HG02642 (cell line): ENCODE measurements around the gene CALN1.
"Not testable (repeated sequence)": the region's sequence is repeated elsewhere in the genome, so short reads cannot be mapped to it uniquely, and the experiment has no call there.

Experiments used
- ATAC-seq: cut with Tn5 transposase; IDR thresholded peaks from one replicate; pipeline ENCODE4 v1.9.1; 2021; ENCODE audit warnings: mild to moderate bottlenecking; ENCODE audit not compliant: unreplicated experiment, poor library complexity

The CALN1 gene

DNA sequence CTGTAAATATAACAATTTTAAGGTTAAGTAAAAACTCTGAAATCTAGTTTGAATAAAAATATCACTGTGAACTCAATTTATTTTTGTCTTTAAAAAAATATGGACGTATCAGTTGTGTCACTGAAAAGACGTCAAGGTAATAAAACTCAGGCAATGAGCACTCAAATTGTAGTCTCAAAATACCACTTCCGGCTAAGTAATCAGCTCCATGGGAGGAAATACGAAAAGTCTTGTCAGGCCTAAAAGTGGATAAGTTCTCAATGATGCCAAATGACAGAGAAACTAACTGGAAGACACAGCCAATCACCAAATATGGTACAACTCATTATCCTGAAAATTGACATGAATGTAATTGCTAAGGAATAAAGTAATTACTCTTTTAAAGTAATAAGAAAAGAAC, 719 bp downstream of the CALN1 start:
- ATAC-seq: no peak

DNA sequence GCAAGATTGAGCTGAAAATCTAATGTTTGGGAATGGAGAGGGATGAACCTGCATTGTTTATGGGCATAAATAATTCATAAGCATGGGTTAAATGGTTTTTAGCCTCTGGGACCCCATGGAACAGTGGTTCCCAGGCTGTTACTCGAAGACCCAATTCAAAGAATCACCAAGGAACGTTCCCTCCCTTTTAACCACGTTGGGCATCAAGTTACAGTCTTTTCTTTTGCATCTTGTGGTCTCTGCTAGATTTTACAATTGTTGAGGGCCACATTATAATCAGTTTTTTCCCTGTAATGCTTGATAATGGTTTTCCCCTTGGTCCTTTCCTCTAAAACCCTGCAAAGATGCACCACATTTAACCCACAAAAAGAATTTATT, 2.5 kb downstream of the CALN1 start:
- no peak for ATAC-seq

DNA sequence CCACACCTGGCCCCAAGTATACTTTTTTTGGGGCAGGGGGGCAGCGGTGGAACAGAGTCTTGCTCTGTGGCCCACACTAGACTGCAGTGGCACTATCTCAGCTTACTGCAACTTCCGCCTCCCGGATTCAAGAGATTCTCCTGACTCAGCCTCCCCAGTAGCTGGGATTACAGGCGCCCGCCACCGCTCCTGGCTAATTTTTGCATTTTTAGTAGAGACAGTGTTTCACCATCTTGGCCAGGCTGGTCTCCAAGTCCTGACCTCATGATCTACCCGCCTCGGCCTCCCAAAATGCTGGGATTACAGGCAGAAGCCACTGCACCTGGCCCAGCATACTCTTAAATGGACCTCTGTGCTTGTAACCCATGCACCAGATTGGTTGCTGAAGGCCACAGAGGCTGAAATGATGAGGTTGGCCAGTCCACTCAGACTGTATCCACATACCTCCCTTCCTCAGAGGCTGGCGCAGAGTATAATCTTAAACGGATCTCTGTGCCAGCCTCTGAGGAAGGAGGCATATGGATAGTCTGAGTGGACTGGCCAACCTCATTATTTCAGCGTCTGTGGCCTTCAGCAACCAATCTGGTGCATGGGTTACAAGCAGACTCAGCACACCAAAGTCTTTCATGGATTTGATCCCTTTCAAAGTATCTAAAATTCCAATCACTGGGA, 3.0 kb downstream of the CALN1 start:
- ATAC-seq: no peak

DNA sequence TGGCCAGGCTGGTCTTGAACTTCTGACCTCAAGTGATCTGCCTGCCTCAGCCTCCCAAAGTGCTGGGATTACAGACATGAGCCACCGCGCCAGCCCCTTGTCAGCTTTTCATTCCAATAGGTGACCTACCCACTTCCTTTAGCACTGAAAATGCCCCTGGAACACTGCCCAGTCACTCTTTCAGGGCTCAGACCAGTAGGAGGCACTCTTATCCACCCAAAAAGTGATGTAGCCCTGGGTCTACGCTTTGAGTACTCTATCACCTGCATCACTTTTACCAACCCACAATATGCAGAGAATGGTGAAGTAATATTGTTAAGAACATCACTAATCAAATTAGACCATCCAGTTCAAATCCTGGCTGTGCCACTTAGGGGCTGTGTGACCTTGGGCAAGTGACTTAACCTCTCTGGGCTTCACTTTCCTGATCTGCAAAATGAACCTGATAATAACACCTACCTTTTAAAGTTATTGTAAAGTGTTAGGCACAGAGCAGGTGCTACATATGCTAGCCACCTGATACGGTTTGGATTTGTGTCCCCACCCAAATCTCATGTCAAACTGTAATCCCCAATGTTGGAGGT, 5.2 kb downstream of the CALN1 start:
- no peak for ATAC-seq

DNA sequence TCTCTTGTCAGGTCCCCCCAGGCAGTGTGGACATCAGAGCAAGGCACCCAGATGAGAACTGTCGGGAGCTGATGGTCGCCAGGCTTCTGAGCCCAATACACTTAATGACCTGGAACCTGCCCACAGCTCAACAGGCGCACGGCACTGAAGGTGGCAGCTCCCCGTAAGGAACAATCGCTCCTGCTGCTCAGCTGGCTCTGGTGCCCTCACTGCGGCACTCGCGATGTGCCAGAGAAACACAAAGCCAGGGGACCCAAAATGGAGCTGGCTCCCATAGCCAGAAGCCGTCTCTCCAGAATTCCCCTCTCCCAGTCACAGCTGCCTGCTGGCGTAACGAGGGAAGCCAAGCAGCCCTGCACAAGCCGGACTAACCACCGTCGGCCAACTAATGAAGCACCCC, 6.3 kb downstream of the CALN1 start:
- no peak for ATAC-seq

DNA sequence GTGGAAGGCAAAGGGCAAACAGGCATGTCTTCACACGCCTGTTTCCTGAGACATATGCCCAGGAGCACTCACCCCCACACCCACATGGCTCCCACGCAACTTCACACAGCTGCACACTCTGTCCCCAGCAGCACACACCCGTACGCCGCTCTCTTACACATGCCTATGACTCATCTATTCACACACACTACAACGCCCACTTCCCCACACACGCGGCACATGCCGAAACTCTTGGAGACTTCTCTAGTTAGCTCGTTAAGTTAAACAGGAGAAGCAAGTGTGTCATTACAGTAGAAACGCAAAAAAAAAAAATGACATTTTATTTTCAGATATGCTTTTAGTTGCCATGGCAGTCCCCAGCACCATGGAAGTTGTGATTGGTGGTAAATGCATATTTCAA, 6.7 kb downstream of the CALN1 start:
- no peak for ATAC-seq

DNA sequence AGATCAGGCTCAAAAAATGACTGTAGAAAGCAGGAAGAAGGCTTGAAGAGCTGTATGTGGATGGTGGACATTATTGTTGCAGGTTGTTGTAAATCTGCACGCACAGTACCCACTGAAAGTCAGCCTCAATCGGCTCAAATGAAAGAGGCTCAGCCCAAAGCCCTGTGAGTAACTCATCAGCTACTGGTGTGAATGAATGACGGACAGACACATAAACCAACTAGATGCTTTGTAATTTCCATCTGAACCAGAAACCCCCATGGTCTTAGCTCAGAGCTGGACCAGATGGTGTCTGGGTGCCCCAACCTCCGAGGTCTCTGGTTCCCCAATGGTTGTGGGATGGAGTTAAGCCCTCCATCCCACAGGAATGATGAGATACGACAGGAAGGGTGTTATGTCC, 7.4 kb downstream of the CALN1 start:
- ATAC-seq: no peak

DNA sequence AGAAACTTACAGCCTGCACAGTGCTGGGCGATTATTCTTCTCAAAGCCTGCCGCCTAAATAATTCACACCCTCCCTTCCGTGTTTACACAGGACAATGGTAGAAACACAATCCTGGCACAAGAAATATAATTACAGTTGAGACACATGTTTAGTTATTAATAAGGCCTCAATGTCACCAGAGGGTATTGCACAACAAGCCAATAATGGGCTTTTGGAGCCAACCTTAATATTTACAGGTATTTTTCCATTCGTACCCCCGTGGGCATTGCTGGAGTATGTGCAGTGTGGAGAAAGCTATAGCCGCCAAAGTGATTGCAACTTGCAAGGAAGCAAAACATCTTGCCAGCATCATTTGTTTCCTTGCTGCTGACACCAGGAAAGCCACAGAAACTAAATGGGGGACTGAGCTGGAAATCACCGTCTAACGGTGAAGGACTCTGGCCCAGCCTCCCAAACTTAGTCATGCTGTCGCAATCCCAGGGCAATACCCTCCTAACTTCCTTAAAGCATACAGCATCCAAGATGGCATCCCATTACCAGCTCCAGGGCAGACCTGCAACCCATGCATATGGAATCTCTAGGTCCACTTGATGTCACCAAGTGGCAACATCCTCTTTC, 8.6 kb downstream of the CALN1 start:
- no peak for ATAC-seq

DNA sequence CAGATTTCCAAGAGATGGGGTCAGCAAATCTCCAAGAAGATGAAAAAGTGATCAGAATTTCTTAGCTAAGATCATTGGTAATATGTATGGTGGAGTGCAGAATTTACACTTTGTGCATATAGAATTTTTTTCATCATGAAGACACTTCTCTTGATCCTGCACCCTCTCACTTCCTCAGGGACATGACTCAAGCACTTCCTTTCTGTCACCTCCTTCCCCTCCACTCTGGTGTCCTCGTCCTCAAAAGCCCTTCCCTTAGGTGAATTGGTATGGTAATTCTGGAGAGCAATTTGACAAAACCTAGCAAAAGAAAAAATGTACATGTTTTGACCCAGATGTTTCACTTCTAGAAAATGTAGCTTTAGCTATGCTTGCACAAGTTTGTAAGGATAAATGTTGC, 18.1 kb downstream of the CALN1 start:
- no peak for ATAC-seq

DNA sequence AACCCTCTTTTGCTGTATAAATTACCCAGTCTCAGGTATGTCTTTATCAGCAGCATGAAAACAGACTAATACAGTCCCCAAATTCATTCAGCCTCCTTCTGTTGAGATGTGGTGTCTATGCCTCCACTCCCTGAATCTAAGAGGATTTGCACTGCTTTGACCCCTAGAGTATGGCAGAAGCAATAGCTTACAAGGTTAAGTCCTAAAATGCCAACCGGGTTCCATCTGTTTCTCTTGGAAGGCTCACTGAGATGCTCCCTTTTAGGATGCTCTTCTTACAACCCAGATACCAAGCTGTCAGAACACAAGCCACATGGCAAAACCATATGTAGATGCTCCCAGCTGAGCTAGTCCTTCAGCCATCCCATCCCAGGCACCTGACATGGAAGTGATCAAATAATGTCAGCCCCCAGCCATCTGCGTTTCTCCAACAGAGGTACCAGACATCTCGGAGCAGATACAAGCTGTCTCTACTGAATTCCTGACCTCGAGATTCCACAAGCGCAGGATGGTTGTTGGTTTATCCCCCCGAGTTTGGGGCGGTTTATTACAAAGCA, 20.2 kb downstream of the CALN1 start:
- ATAC-seq: no peak

DNA sequence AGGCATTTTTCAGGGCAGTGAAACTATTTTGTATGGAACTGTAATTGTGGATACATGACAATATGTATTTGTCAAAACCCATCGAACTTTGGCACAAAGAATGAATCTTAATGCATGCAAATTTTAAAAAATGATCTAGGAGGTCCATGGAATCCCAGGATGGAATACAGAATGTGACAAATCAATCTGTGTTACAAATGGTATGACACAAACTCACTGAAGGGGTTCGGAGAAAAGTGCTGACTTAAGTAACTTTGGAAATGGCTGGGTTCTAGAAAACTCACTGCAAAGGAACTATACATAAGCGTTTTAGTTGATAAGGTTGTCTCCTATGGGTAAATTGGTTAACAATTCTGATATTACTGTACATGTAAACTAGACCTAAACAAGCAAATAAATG, 26.0 kb downstream of the CALN1 start:
- ATAC-seq: no peak

DNA sequence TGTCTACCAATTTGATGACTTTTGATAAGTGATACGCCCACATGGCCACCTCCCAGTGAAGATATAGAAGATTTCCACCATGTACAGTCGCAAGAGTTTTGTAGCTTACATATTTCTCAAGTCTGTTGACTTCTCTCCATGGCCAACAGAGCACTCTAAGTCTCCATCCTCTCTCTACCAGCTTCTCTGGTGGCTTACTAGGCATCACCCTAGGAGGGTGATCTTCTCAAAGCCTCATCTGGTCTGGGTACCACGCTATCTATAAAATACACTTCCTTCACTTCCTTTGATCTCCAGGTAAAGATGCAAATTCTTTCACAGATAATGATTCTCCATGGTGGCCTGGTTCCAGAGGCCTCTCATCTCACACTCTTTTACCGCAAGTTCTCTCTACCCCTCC, 49.9 kb downstream of the CALN1 start:
- ATAC-seq: no peak

DNA sequence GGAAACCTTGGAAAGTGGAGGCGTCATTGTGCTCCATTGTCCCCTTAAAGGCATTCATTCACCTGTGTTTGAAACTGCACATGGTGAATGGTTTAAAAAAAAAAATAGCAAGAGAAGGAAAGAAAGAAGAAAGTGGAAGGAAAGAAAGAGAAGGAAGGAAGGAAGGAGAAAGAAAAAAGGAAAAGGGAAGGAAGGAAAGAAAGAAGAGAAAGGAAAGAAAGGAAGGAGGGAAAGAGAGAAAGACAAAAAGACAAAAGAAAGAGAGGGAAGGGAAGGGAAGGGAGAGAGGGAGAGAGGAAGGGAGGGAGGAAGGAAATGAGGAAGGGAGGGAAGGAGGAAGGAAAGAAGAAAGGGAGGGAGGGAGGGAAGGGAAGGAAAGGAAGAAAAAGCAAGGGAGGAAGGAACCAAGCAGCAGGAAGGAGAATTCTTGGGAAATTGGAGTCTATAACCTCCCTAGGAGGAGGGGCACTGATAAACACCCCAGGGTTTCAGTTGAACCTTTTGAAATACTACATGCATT, 66.9 kb downstream of the CALN1 start:
- ATAC-seq: no peak

DNA sequence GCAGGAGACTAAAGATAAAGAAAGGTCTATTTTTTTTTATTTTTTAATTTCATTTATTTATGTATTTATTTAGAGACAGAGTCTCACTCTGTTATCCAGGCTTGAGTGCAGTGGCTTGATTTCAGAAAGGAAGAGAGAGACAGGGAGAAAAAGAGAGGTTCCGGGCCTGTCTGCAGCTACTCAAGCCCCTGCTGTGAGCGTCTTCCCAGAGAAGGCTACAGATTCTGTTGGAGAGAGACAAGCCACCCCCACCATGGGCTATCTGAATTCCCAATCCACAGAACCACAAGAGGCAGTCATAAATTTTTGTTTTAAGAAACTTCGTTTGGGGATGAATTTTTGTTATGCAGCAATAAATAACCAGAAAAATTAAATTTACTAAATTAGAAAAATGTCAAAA, 68.1 kb downstream of the CALN1 start:
- ATAC-seq: no peak

DNA sequence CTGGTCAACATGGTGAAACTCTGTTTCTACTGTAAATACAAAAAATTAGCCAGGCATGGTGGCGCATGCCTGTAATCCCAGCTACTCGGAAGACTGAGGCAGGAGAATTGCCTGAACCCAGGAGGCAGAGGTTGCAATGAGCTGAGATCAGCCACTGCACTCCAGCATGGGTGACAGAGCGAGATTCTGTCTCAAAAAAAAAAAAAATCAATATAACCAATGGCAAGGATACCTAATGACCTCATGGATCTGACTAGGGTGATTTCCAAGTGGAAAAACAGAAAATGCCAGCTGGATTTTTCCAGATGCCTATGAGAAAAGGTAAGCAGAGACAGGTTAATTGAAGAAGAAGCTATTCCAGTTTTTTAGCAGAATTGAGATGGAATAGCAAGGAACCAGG, 68.8 kb downstream of the CALN1 start:
- not testable (repeated sequence) for ATAC-seq

DNA sequence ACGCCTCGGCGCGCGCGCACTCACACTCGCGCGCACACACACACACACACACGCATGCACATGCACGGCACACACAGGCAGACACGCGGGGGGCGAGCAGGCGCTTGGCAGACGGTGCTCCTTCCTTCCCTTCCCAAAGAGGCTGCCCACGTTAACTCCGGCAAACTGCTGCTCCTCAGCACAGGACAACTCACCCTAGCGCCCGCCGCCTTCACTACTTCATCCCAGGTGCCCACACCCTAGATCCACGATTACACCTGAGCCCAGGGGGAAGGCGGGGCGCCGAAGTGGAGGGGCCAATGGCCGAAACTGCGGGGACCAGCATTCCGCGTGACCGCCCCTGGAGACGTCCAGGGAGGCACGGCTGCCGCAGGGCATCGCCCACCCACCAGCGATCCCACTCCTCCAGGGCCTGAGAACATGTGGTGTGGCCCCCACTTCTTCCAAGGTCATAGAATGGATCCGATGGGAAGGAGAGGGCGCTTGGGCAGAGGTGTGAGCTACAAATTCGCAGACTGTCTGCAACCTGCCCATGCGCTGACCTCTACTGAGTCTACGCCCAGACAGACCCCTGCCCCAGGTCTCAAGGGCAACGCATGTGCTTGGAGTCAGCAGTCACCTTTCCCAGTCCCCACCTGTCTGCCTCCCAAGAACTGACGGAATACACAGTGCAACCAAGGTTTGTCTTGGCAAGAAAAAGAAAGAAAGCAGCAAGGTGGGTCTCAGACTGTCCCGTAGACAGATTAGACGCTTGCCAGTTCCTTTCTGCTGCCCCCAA, 74.6 kb downstream of the CALN1 start:
- ATAC-seq: no peak

DNA sequence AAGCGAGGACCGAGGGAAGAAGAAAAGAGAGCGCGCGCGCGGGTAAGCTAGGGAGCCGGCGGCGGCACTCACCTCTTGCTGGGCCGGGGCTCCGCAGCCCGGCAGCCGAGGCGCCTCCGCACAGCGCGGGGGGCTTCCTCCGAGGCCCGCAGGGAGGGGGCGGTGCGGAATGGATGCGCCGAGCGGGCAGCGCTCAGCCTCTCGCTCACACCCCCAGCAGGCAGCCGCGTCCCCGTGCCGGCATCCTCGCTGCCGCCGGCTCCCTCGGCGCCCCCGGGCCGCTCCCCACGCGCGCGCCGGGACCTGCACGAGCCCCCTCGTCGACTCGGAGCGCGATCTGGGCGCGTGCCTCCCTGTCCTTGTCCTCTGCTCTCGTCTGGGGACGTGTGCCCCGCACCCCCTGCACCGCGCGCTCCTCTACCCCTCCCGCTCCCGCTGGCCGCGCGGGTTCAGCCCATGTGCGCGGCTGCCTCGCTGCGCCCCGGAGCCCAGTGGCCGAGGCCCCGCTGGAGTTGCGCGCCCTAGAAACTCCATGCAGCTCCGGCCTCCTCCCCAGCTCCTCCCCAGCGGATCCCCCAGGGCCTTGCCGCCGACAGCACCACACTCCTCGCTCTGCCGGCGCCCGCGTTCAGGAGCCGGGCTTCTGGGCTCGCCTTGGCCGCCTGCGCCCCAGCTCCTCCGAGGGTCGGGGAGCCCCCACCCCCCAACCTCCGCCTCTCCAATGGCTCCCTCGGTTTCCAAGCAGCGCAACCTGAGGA, 75.3 kb downstream of the CALN1 start:
- ATAC-seq: no peak

DNA sequence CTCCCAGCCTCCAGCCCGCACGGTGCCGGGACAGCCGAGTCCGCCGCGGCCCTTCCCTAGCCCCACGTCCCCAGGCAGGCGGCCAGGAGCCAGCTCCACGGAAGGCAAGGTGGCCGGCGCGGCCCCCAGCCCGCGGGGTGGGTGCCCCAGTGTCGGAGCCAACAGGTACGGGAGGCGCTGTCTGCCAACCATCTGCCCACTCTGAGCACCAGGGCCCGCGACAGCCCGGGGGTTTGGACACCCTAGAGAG, 75.8 kb downstream of the CALN1 start:
- ATAC-seq: no peak

DNA sequence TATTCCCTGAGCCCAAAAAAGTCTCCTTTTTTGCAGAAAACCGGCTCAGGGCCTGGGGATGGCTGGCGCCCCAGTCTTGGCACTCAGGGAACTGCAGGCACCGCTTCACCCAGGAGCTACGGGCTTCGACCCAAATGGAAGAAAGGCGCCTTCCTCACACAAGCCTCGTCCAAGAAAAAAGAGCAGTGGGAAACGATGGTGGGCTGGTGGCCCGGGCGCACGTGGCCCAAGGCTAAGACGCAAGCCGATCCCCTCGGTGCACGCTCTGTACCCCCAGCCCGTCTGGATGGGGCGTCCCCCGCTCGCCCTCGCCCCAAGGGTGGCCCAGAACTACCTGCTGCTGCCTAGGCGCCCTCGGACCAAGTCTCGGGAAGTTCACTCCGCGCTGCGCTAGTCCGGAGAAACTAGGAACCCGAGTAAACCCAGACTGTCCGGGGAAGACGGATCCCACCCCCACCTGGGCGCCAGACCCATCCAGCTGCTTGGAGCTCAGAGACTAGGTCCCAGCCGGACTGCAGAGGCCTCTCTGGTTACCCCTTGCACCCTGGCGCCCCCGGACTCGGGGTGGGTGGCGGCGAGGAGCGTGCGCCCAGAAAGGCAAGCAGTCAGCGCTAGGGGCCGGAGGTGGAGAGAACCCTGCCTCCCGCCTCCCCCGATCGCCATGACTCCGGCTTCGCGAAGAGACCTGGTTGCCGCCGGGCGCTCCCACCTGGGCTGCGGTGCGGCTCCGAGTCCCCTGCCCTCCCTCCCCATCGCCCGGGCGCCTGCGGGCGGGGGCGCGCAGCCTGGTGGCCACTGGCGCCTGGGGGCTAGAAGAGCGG, 76.4 kb downstream of the CALN1 start:
- no peak for ATAC-seq

DNA sequence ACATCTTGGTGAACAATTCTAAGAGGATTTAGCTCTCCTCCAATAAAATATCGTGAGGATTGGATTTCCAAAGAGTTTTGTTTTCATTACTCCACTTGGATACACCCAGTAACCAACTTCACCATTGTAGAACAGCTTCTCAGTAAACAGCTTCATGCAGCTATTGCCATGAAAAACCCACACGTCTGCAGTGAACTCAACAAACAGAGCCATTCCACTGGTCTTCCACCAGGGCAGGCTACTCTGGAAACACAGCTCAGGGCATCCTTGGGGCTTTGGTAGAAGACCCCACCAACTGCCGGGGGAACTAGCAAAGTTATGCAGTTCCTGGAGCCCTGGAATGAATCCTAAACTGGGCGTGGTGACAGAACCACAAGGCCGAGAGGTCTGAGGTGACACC, 77.4 kb downstream of the CALN1 start:
- ATAC-seq: no peak
